GM21786 (cell line): Measurements from ENCODE around the gene LMTK2.

Source experiments
- ATAC-seq: cut with Tn5 transposase; IDR thresholded peaks from one replicate; pipeline ENCODE4 v1.9.1; 2021; ENCODE audit not compliant: unreplicated experiment

Gene LMTK2

DNA sequence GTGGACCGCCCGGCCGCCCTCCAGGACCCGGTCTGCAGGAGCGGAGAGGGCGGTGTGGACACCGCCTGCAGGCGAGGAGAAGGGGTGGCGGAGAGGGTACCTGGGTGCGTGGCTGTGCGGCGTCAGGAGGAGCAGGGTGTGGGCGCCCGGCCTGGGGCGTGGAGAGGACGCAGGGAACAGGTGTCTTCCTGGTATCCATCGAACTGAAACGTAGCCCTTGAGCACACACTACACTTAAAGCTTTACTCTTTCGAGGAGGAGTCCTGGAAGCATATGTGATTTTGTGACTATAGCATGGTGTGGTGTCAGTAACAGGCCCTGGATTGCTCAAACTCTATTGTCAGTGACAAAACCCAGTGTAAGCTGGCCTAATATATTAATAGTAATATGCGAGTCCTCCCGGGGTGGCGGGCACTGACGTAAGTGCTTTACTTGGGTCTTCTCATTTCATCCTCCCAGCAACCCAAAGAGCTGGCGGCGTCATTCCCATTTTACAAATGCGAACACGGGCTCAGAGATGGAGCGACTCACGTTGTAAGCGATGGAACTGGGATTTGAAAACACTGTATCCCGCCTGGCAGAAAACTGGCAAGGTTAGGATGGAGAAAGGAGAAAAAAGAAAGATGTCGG is 145.9 kb downstream of the LMTK2 start:
- ATAC-seq: peak; percentile 27

DNA sequence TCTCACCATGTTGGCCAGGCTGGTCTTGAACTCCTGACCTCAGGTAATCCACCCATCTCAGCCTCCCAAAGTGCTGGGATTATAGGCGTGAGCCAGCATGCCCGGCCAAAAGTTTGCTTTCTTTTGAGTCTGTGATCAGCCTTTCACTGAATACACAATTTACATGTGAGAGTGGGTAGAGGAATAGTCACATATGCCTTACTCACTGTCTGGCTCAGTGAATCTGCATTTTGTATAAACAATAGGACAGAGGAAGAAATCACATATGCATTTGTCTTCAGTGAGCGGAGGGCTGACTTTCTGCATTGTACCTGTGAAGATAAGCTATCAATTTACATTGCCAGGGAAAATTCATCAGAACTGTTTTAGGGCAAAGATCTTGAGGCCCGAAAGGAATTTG is 147.9 kb downstream of the LMTK2 start:
- no peak for ATAC-seq

DNA sequence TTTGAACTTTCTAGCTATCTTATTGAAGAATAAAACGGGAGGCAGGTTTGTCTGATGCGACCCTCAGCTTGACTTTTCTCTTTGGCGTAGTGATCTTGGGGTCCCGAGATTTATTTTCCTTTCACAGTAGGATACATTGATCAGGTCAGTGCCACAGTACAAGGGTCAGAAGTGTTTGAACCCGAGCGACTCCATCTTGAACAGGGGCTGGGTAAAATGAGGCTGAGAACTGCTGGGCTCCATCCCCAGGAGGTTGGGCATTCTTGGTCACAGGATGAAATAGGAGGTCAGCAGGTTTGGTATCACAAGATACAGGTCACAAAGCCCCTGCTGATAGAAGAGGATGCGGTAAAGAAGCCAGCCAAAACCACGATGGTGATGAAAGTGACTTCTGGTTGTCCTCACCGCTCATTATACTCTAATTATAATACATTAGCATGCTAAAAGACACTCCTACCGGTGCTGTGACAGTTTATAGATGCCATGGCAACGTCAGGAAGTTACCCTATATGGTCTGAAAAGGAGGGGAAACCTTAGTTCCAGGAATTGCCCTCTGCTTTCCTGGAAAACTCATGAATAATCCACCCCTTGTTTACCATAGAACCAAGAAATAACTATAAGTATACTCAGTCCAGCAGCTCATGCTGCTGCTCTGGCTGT is 148.4 kb downstream of the LMTK2 start:
- ATAC-seq: no peak

DNA sequence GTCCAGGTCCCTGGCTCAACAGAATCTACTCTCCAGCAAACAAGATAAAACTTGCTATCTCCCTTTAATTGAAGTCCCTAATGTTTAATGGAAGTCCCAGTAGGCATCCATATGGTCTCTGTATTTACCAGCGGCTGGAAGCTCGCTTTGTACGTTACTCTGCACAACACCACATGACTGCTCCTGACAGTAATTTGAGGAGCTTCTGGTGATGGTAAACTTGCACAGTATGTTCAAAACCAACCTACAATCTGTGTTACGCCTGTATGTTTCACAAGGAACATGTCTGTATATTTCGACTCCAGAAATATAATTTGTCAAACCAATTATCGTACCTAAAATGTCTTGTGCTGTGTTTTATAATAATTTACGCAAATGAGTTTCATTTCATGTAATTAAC is 149.8 kb downstream of the LMTK2 start:
- no peak for ATAC-seq

DNA sequence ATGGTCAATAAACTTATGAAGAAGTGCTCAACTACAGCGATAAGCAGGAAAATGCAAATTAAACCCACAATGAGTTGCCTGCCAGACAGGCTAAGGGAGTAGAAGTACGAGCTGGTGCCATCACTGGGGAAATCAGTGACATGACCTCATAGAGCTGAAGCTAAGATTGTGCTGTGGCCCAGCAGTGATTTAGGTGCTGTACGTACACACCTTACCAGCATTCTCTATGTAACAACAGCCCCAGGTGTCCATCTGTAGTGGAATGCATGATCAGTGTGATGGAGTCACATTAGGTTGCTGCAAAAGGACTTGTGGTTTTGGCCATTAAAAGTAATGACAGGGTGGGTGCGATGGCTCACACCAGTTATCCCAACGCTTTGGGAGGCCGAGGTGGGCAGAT is 151.0 kb downstream of the LMTK2 start:
- ATAC-seq: no peak
